ENCODE results near the gene RPUSD4. TPM values are rescaled to one million over a fixed set of nuclear protein-coding genes. Genes with fewer than 3 reads are reported as not detected.
A peak's percentile ranks its signal among the peaks of the same experiment; 100 is the strongest.

Gene RPUSD4
- polyA plus RNA-seq, 1 of the 3 experiments (the other 2 are of a cell fraction) = 18.0 TPM

GRCh38 chr11:126194121-126194543 lies 17.3 kb downstream of the RPUSD4 start (continued):
- TF ChIP-seq REST (IDR thresholded peaks at IDR 0.05; ENCODE audit: low read depth, low read length) (no peak), TAF1 (IDR thresholded peaks at IDR 0.05; ENCODE audit: borderline replicate concordance, low read depth, low read length) (no peak), EZH2phosphoT487 (IDR thresholded peaks at IDR 0.05; ENCODE audit: borderline replicate concordance, low read depth) (no peak), EP300 (IDR thresholded peaks at IDR 0.05; ENCODE audit: borderline replicate concordance in 1 of 2, low read depth in 1 of 2, low read length in 1 of 2) (no peak), ELF1 (IDR thresholded peaks at IDR 0.05) (no peak), NRF1 (IDR thresholded peaks at IDR 0.05; ENCODE audit: low read depth, low read length) (no peak), RXRA (IDR thresholded peaks at IDR 0.05; ENCODE audit: borderline replicate concordance, low read depth) (no peak)
- TF ChIP-seq, protein P1, sequence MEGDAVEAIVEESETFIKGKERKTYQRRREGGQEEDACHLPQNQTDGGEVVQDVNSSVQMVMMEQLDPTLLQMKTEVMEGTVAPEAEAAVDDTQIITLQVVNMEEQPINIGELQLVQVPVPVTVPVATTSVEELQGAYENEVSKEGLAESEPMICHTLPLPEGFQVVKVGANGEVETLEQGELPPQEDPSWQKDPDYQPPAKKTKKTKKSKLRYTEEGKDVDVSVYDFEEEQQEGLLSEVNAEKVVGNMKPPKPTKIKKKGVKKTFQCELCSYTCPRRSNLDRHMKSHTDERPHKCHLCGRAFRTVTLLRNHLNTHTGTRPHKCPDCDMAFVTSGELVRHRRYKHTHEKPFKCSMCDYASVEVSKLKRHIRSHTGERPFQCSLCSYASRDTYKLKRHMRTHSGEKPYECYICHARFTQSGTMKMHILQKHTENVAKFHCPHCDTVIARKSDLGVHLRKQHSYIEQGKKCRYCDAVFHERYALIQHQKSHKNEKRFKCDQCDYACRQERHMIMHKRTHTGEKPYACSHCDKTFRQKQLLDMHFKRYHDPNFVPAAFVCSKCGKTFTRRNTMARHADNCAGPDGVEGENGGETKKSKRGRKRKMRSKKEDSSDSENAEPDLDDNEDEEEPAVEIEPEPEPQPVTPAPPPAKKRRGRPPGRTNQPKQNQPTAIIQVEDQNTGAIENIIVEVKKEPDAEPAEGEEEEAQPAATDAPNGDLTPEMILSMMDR (IDR thresholded peaks at IDR 0.05) = peak; percentile 85
- TF ChIP-seq, protein P2, sequence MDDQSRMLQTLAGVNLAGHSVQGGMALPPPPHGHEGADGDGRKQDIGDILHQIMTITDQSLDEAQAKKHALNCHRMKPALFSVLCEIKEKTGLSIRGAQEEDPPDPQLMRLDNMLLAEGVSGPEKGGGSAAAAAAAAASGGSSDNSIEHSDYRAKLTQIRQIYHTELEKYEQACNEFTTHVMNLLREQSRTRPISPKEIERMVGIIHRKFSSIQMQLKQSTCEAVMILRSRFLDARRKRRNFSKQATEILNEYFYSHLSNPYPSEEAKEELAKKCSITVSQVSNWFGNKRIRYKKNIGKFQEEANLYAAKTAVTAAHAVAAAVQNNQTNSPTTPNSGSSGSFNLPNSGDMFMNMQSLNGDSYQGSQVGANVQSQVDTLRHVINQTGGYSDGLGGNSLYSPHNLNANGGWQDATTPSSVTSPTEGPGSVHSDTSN (IDR thresholded peaks at IDR 0.05) = 0 out of 2 replicates have a peak, but pooled peaks have one; percentile 4
- TF ChIP-seq, protein P3, sequence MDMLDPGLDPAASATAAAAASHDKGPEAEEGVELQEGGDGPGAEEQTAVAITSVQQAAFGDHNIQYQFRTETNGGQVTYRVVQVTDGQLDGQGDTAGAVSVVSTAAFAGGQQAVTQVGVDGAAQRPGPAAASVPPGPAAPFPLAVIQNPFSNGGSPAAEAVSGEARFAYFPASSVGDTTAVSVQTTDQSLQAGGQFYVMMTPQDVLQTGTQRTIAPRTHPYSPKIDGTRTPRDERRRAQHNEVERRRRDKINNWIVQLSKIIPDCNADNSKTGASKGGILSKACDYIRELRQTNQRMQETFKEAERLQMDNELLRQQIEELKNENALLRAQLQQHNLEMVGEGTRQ (IDR thresholded peaks at IDR 0.05; ENCODE audit: borderline replicate concordance, low read depth, low read length) = no peak

DNA sequence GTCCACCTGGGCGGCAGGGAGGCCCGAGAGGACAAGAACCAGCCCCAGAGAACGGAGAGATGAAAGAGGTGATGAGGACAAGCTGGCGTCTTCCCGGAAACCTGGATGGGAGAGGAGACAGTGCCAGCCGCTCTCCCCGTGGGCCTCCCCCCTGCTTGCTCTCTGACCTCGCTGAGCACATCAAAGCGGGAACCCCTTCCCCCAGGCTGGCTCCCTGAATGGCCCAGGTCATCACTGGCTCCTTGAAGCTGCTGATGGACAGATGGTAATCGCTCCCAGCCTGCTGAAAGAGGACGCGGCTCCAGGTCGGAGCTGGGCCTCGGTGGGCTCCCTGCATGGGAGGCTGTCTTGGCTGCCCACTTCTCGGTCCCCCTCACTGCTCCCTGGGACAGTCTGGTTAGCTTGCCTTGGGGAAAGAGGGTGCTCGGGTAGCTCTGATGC lies 18.4 kb downstream of the RPUSD4 start:
- H3K9ac ChIP-seq = no peak overlapping the region
- H3K36me3 ChIP-seq (replicated peaks in 1 of 2; ENCODE audit: control insufficient read depth in 1 of 2, insufficient read depth in 2 of 2, low read length in 1 of 2) = peaks cover 13 to 37% of the 10 kb centered on the region in 2 experiments
- no peak for DNase-seq
- no peaks in the 10 kb centered on the region for H3K27me3 ChIP-seq (ENCODE audit: insufficient read depth)
- H3K4me3 ChIP-seq (ENCODE audit: low read depth in 2 of 2, low read length in 1 of 2) = no peak overlapping the region
- H3K4me2 ChIP-seq = no peak overlapping the region
- H3K27ac ChIP-seq (ENCODE audit: low read depth in 2 of 2, low read length in 1 of 2) = no peak overlapping the region
- peaks cover 6% of the 10 kb centered on the region for H3F3A ChIP-seq (replicated peaks; ENCODE audit: insufficient read depth)
- ChIA-PET POLR2A (interaction anchor here (0.7 to 2.4 kb wide), 2 partner anchors 78 to 268 kb away, joined by 3 to 13 read pairs; no protein-coding TSS in a partner anchor), CTCF (interaction anchor here (0.9 to 5.4 kb wide), 32 partner anchors 11 to 295 kb away, joined by 3 to 63 read pairs (median 7); partner anchors contain the start of genes CDON and VSIG10L2)
- no peaks in the 10 kb centered on the region for H3K9me2 ChIP-seq
- H4K20me1 ChIP-seq (ENCODE audit: insufficient read depth) = no peaks in the 10 kb centered on the region; the same call in 1 of the 2 replicates
- no peaks in the 10 kb centered on the region for H3K79me2 ChIP-seq (ENCODE audit: insufficient read depth)
- no peaks in the 10 kb centered on the region for H3K9me3 ChIP-seq
- WGBS (ENCODE audit: low lambda C conversion rate) = 93% methylated on average over 9 of the region's 16 CpGs
- no peak overlapping the region for H2AFZ ChIP-seq (ENCODE audit: low read depth)
- peaks cover 0 to 14% of the 10 kb centered on the region in 2 experiments; a peak in 1 of 4 replicates for H3K4me1 ChIP-seq (ENCODE audit: control insufficient read depth in 1 of 2, insufficient read depth in 2 of 2, low read depth in 1 of 2, low read length in 1 of 2)
- TF ChIP-seq TAF1 (IDR thresholded peaks at IDR 0.05; ENCODE audit: borderline replicate concordance, low read depth, low read length) (no peak), FOSL2 (IDR thresholded peaks at IDR 0.05; ENCODE audit: borderline replicate concordance, low read depth) (no peak), CHD2 (IDR thresholded peaks at IDR 0.05; ENCODE audit: low read length, partially characterized antibody) (no peak), MEF2A (IDR thresholded peaks at IDR 0.05; ENCODE audit: borderline replicate concordance, low read depth) (no peak), ELF1 (IDR thresholded peaks at IDR 0.05) (no peak), EZH2phosphoT487 (IDR thresholded peaks at IDR 0.05; ENCODE audit: borderline replicate concordance, low read depth) (no peak), RFX5 (IDR thresholded peaks at IDR 0.05; ENCODE audit: low read length) (no peak), SMC3 (IDR thresholded peaks at IDR 0.05; ENCODE audit: low read depth, low read length) (no peak), FOXM1 (IDR thresholded peaks at IDR 0.05; ENCODE audit: low read depth) (no peak), YY1 (IDR thresholded peaks at IDR 0.05; ENCODE audit: low read depth) (no peak)
- TF ChIP-seq, protein P4, sequence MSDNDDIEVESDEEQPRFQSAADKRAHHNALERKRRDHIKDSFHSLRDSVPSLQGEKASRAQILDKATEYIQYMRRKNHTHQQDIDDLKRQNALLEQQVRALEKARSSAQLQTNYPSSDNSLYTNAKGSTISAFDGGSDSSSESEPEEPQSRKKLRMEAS (IDR thresholded peaks at IDR 0.05; ENCODE audit: low read depth) = no peak
- TF ChIP-seq, protein P5, sequence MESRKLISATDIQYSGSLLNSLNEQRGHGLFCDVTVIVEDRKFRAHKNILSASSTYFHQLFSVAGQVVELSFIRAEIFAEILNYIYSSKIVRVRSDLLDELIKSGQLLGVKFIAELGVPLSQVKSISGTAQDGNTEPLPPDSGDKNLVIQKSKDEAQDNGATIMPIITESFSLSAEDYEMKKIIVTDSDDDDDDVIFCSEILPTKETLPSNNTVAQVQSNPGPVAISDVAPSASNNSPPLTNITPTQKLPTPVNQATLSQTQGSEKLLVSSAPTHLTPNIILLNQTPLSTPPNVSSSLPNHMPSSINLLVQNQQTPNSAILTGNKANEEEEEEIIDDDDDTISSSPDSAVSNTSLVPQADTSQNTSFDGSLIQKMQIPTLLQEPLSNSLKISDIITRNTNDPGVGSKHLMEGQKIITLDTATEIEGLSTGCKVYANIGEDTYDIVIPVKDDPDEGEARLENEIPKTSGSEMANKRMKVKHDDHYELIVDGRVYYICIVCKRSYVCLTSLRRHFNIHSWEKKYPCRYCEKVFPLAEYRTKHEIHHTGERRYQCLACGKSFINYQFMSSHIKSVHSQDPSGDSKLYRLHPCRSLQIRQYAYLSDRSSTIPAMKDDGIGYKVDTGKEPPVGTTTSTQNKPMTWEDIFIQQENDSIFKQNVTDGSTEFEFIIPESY (IDR thresholded peaks at IDR 0.05; ENCODE audit: borderline replicate concordance, low read depth) = no peak
- TF ChIP-seq, protein P6, sequence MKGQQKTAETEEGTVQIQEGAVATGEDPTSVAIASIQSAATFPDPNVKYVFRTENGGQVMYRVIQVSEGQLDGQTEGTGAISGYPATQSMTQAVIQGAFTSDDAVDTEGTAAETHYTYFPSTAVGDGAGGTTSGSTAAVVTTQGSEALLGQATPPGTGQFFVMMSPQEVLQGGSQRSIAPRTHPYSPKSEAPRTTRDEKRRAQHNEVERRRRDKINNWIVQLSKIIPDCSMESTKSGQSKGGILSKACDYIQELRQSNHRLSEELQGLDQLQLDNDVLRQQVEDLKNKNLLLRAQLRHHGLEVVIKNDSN (IDR thresholded peaks at IDR 0.05; ENCODE audit: borderline replicate concordance, low read depth) = no peak

Measured in SK-N-SH (cell line).